GM12872 (cell line): ENCODE results near the gene SETD3.

Experiments
- CTCF ChIP-seq: IDR thresholded peaks from 3 replicates; pipeline ENCODE4 v1.5.1; 2011; ENCODE audit warnings: low read depth, mild to moderate bottlenecking, low read length, moderate library complexity; ENCODE audit not compliant: insufficient read depth

The SETD3 gene

GRCh38 chr14:99468081-99468480 lies 12.6 kb downstream of the SETD3 start:
- no peak for TF ChIP-seq CTCF

GRCh38 chr14:99467336-99468078 lies 13.2 kb downstream of the SETD3 start:
- TF ChIP-seq CTCF: no peak

GRCh38 chr14:99466758-99467157 lies 13.9 kb downstream of the SETD3 start:
- no peak for TF ChIP-seq CTCF

- no peak for TF ChIP-seq CTCF
These were observed 15.4 kb downstream of the SETD3 start for GRCh38 chr14:99465288-99465687.

- TF ChIP-seq CTCF: no peak
These were observed 16.7 kb downstream of the SETD3 start for GRCh38 chr14:99463974-99464373.

GRCh38 chr14:99462210-99462609 lies 18.4 kb downstream of the SETD3 start:
- no peak for TF ChIP-seq CTCF

GRCh38 chr14:99461411-99462085 lies 19.1 kb downstream of the SETD3 start:
- TF ChIP-seq CTCF: no peak
